ENCODE data around the gene IPCEF1. TPM values are rescaled to one million over a fixed set of nuclear protein-coding genes. Genes with fewer than 3 reads are reported as not detected.

Gene IPCEF1
- total RNA-seq, 1 experiment from 2014 or later = 0.28 TPM

DNA sequence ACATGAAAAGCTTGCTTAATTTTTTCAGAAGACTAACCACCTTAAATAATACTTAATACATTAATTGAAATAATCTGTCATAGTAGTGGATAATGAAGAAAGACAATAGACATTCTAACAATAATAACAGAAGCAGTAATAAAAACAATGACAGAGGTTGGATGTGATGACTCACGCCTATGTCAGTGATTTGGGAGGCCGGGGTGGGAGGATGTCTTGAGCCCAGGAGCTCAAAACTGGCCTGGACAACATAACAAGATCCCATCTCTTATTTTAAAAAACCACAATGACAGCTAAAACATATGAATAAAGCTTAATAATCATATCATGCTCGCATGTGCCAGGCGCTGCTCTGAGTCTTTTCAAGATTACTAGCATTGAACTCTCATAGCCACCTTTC lies 105.5 kb downstream of the IPCEF1 start:
- H3K27me3 ChIP-seq (ENCODE audit: control insufficient read depth, insufficient read depth, low read length) = 0 out of 2 replicates have a peak, but pooled peaks cover 2% of the 10 kb centered on the region

DNA sequence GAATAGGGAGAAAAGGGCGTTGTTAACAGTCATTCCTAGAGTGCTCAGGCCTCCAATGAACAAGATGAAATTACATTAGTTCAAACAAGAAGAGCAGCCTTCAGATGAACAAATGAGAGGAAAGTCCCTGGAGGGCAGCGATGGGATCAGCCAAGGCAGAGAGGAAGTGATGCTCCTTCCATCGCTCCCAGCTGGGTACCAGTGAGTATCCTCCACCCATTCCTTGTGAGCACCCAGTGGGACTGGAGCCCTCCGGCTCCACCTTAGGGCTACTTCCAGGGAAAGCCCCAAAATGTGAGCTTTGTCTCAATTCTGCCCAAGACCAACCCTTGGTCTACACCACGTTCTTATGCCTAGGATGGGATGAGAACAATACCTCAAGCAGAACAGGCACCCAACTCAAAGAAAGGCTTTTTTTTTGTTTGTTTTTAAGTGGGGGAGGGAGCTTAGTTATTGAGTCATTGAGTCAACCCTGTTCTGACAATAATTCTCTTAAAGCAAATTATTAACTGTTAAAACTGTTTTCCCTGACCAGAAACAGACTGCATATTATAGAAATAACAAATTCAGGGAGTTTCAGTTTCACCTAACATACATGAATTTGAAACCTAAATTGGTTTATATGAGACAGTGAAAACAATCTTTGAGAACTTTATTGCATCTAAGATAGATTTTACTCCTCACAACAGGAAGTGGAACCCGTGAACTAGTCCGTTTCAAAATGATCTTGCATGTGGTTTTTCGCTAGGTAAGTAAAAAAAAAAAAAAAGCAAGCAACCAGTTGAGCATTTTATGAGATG lies 106.9 kb downstream of the IPCEF1 start:
- BruUV-seq (replicated peaks) = no TSS peak
- TF ChIP-seq SIN3A (IDR thresholded peaks at IDR 0.05; ENCODE audit: borderline replicate concordance, insufficient read depth, low read depth, low read length) = no peak
- TF ChIP-seq TCF7L2 (IDR thresholded peaks at IDR 0.05; ENCODE audit: low read depth, low read length) = no peak
- no peak for TF ChIP-seq POLR2AphosphoS5 (IDR thresholded peaks at IDR 0.05; ENCODE audit: low read depth, low read length)
- TF ChIP-seq, protein P1, sequence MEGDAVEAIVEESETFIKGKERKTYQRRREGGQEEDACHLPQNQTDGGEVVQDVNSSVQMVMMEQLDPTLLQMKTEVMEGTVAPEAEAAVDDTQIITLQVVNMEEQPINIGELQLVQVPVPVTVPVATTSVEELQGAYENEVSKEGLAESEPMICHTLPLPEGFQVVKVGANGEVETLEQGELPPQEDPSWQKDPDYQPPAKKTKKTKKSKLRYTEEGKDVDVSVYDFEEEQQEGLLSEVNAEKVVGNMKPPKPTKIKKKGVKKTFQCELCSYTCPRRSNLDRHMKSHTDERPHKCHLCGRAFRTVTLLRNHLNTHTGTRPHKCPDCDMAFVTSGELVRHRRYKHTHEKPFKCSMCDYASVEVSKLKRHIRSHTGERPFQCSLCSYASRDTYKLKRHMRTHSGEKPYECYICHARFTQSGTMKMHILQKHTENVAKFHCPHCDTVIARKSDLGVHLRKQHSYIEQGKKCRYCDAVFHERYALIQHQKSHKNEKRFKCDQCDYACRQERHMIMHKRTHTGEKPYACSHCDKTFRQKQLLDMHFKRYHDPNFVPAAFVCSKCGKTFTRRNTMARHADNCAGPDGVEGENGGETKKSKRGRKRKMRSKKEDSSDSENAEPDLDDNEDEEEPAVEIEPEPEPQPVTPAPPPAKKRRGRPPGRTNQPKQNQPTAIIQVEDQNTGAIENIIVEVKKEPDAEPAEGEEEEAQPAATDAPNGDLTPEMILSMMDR (IDR thresholded peaks at IDR 0.05) = no peak
- TF ChIP-seq, protein P2, sequence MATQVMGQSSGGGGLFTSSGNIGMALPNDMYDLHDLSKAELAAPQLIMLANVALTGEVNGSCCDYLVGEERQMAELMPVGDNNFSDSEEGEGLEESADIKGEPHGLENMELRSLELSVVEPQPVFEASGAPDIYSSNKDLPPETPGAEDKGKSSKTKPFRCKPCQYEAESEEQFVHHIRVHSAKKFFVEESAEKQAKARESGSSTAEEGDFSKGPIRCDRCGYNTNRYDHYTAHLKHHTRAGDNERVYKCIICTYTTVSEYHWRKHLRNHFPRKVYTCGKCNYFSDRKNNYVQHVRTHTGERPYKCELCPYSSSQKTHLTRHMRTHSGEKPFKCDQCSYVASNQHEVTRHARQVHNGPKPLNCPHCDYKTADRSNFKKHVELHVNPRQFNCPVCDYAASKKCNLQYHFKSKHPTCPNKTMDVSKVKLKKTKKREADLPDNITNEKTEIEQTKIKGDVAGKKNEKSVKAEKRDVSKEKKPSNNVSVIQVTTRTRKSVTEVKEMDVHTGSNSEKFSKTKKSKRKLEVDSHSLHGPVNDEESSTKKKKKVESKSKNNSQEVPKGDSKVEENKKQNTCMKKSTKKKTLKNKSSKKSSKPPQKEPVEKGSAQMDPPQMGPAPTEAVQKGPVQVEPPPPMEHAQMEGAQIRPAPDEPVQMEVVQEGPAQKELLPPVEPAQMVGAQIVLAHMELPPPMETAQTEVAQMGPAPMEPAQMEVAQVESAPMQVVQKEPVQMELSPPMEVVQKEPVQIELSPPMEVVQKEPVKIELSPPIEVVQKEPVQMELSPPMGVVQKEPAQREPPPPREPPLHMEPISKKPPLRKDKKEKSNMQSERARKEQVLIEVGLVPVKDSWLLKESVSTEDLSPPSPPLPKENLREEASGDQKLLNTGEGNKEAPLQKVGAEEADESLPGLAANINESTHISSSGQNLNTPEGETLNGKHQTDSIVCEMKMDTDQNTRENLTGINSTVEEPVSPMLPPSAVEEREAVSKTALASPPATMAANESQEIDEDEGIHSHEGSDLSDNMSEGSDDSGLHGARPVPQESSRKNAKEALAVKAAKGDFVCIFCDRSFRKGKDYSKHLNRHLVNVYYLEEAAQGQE (IDR thresholded peaks at IDR 0.05; ENCODE audit: insufficient read depth in 1 of 2, low read depth in 2 of 2, low read length in 1 of 2) = no peak
- Histone ChIP-seq H3K27ac (ENCODE audit: low read length) (no peak overlapping the region), H3K4me1 (ENCODE audit: control insufficient read depth, insufficient read depth, low read length) (no peaks in the 10 kb centered on the region), H3K9me3 (ENCODE audit: control insufficient read depth, insufficient read depth, low read depth, low read length) (no peaks in the 10 kb centered on the region), H3K36me3 (ENCODE audit: control insufficient read depth, insufficient read depth, low read length) (no peaks in the 10 kb centered on the region), H3K4me3 (ENCODE audit: low read depth in 2 of 2, low read length in 2 of 2) (no peak overlapping the region), H3K27me3 (ENCODE audit: control insufficient read depth, insufficient read depth, low read length) (0 out of 2 replicates have a peak, but pooled peaks cover 2% of the 10 kb centered on the region)
- intact Hi-C loops (cut with micrococcal nuclease; ENCODE audit: unreplicated experiment) = no loop called here
- ATAC-seq = no peak
- POLR2A ChIA-PET = no interaction called here
- no peak for DNase-seq (ENCODE audit: low read depth, low spot score)
- in situ Hi-C loops (cut with HindIII; ENCODE audit: low pct_unique_long_range_greater_than_20kb, low sequenced_read_pairs) = no loop called here
- CTCF ChIA-PET = no interaction called here

More for the DNA sequence above, 105.5 kb downstream of the IPCEF1 start:
- ATAC-seq = no peak
- no peaks in the 10 kb centered on the region; the same call in 1 of the 2 replicates for H3K9me3 ChIP-seq (ENCODE audit: control insufficient read depth, insufficient read depth, low read depth, low read length)
- DNase-seq (ENCODE audit: low read depth, low spot score) = no peak
- no peak for TF ChIP-seq SIN3A (IDR thresholded peaks at IDR 0.05; ENCODE audit: borderline replicate concordance, insufficient read depth, low read depth, low read length)
- TF ChIP-seq TCF7L2 (IDR thresholded peaks at IDR 0.05; ENCODE audit: low read depth, low read length) = no peak
- TF ChIP-seq, protein P1 (IDR thresholded peaks at IDR 0.05) = no peak
- no peak for TF ChIP-seq POLR2AphosphoS5 (IDR thresholded peaks at IDR 0.05; ENCODE audit: low read depth, low read length)
- TF ChIP-seq, protein P2 (IDR thresholded peaks at IDR 0.05; ENCODE audit: insufficient read depth in 1 of 2, low read depth in 2 of 2, low read length in 1 of 2) = no peak
- CTCF ChIA-PET = no interaction called here
- in situ Hi-C loops (cut with HindIII; ENCODE audit: low pct_unique_long_range_greater_than_20kb, low sequenced_read_pairs) = no loop called here
- intact Hi-C loops (cut with micrococcal nuclease; ENCODE audit: unreplicated experiment) = no loop called here
- no peaks in the 10 kb centered on the region for H3K36me3 ChIP-seq (ENCODE audit: control insufficient read depth, insufficient read depth, low read length)
- H3K4me1 ChIP-seq (ENCODE audit: control insufficient read depth, insufficient read depth, low read length) = no peaks in the 10 kb centered on the region
- POLR2A ChIA-PET = no interaction called here
- H3K27ac ChIP-seq (ENCODE audit: low read length) = no peak overlapping the region
- BruUV-seq (replicated peaks) = no TSS peak
- H3K4me3 ChIP-seq (ENCODE audit: low read depth in 2 of 2, low read length in 2 of 2) = no peak overlapping the region
